AG09309 (cell line): ENCODE results near the gene SRMS.
"Not testable (repeated sequence)": the region's sequence is repeated elsewhere in the genome, so short reads cannot be mapped to it uniquely, and the experiment has no call there.

ENCODE experiments used
- DNase-seq: peaks from one replicate; pipeline ENCODE4 v3.0.0-alpha.2; 2010; ENCODE audit warnings: low read depth
- H3K4me3 ChIP-seq: 2 replicates; pipeline ENCODE4 v1.5.1; 2011; ENCODE audit warnings: mild to moderate bottlenecking, low read depth, low read length, moderate library complexity; ENCODE audit not compliant: control insufficient read depth
- TF ChIP-seq, protein P1 (sequence below): IDR thresholded peaks from 2 replicates; pipeline ENCODE4 v1.5.1; 2011; ENCODE audit warnings: mild to moderate bottlenecking, low read depth, low read length, inconsistent platforms; ENCODE audit not compliant: insufficient read depth, control insufficient read depth; ENCODE audit errors: missing control alignments

Gene SRMS

DNA sequence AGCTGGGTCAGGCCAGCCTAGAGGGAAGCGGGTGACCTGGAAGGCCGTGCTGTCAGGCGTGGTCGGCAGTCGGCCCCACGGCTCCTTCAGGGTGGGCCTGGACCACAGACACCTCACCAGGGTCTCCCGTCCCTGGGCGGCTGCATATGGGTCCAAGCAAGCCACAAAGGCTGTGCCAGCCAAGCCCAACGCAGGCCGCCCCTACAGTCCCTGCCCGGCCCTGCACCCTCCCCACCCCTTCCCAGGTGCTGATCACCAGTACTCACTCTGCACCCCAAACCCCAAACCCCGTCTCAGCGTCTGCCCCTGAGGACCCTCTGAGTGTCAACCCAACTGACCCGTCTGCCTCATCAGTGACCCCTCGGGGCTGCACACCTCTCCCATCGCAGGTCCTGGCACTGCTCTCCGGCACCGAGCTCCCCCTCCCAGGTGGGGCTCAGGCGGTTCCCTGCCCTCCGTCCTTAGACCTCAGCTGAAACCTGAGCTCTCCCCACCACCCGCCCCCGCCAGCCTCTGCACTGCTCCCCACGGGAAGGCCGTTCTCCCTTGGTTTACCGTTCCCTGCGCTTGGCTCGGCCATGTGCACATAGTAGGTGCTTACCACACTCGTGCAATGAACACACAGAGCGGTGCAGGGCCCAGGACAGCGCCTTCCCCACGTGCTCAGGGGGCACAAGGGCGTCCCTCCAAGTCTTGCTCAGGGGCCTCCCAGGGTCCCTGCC, 28.4 kb downstream of the SRMS start:
- DNase-seq: no peak
- TF ChIP-seq, protein P1, sequence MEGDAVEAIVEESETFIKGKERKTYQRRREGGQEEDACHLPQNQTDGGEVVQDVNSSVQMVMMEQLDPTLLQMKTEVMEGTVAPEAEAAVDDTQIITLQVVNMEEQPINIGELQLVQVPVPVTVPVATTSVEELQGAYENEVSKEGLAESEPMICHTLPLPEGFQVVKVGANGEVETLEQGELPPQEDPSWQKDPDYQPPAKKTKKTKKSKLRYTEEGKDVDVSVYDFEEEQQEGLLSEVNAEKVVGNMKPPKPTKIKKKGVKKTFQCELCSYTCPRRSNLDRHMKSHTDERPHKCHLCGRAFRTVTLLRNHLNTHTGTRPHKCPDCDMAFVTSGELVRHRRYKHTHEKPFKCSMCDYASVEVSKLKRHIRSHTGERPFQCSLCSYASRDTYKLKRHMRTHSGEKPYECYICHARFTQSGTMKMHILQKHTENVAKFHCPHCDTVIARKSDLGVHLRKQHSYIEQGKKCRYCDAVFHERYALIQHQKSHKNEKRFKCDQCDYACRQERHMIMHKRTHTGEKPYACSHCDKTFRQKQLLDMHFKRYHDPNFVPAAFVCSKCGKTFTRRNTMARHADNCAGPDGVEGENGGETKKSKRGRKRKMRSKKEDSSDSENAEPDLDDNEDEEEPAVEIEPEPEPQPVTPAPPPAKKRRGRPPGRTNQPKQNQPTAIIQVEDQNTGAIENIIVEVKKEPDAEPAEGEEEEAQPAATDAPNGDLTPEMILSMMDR: no peak
- peak overlapping the region; percentile 76 for H3K4me3 ChIP-seq

DNA sequence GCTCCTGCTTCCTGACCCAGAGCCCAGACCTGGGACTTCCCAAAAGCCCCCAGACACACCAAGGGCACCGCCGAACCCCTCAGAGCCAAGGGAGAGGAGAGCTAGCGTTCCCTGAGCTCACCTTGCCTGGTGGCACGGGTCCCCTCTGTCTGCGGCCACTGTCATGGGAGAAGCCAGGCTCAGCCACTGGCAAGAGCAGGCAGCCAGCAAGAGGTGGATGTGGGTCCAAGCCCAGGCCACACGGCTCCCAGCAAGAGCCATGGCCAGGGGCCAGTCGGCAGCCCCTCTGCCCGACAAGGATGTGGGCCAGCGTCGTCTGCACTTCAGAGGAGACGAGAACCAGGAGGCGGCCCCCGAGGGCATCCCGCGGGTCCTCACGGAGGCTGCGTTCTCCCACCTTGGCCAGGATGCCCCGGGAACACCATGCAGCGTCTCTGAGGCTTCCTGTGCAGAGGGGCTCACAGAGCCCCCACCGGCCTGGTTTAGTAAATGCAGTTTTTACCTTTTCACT, 29.1 kb downstream of the SRMS start:
- DNase-seq: no peak
- no peak overlapping the region for H3K4me3 ChIP-seq
- TF ChIP-seq, protein P1: no peak

DNA sequence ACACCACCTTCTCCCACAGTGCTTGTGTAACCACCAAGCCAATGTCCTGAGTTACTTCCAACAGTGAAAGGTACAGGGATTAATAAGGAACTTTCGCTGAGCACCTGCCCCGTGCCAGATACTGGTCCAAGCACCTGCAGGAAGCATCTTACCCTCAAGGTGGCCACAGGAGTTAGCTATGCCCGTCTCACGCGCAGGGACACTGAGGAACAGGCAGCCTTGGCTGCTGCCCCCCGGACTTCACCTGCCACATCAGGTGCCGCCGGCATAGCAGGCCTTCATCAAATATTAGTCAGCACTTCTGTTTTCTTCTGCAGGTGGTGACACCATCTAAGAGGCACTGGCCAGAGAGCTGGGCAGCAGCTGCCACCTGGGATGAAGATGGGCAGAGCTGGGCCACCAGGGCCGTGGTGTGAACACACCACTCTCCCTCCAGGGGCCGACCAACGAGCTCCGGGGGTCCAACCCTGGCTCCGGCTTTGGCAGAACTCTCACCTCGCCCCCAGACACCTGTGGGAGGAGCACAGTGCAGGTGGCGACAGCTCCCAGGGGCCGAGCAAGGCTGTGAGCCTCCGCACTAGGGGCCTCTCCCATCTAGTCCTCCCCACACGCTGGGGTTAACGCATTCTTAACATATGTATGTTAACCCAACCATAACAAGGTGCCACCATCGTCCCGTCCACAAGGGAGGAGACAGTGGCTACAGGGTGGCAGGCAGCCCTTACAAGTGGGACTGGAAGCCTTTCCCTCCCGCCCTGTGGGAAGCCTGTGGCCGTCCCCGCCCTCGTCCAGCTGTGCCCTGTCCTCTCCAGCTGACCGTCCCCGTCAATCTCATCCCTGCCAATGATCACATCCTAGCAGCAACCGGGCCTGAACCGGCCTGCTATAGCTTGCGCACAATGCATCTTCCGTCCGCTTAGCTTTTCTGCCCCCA, 29.9 kb downstream of the SRMS start:
- TF ChIP-seq, protein P1: no peak
- DNase-seq: no peak
- no peak overlapping the region for H3K4me3 ChIP-seq

DNA sequence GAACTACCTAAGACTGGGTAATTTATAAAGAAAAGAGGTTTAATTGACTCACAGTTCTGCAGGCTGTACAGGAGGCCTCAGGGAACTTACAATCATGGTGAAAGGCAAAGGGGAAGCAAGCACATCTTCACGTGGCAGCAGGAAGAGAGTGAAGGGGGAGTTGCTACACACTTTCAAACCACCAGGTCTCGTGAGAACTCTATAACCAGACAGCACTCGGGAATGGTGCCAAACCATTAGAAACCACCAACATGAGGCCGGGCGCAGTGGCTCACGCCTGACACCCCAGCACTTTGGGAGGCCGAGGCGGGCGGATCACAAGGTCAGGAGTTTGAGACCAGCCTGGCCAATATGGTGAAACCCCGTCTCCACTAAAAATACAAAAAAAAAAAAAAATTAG, 33.0 kb downstream of the SRMS start:
- not testable (repeated sequence) for H3K4me3 ChIP-seq, DNase-seq

DNA sequence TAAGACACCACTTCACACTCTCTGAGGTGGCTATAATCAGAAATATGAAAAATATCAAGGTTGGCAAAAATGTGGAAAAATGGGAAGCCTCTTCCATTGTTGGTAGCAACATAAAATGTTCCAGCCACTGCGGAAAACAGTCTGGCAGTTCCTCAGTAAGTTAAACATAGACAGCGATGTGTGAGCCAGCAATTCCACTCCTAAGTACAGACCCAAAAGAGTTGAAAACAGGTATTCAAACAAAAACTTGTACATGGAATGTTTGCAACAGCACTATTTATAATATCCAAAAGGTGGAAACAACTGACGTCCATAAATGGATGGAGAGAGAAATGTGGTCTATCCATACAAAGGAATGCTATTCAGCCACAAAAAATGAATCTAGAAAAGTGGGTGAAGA, 34.3 kb downstream of the SRMS start:
- TF ChIP-seq, protein P1: no peak
- no peak for DNase-seq
- no peak overlapping the region for H3K4me3 ChIP-seq

DNA sequence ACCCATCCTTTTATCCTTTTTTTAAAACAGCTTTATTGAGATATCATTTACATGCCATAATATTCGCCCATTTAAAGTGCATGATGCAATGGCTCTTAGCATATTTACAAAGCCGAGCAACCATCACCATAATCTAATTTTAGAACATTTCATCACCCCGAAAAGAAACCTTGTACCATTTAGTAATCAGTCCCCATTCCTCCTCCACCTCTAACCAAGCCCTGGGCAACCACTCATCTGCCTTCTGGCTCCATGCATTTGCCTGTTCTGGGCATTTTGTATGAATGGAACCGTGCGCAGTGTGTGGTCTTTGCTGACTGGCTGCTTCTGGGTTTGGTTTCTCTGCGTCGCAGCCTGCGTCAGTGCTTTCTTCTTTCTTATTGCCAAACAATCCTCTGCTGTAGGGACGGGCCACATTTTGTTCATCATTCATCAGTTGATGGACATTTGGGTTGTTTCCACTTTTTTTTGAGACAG, 38.4 kb downstream of the SRMS start:
- DNase-seq: no peak
- TF ChIP-seq, protein P1: no peak
- H3K4me3 ChIP-seq: no peak overlapping the region

DNA sequence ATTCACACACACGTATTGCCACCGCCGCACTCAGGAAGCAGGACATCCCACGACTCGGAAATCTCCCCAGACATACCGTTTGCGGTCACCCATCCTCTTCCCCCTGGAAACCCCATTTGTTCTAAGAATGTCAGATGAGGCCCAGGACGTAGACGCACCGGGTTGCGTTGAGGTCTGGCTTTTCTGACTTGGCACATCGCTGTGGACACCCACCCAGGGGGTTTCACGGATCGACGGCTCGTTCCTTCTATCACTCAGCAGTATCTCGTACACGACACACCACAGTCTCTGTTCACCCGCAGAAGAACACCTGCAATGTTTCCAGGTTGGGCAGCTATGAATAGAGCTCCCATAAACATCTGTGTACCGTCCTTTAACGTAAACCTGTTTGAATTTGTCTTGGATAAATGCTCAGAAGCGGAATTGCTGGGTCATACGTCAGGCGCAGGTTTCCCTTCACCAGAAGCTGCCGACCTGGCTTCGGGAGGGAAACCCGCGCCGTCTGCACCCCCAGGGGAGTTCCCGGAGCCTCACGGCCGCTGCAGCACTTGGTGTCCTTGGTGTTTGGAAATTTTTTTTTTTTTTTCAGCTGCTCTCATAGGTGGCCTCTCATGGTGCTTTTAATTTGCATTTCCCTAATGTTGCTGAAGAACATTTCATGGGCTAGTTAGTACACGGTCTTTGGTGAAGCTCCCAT, 39.3 kb downstream of the SRMS start:
- TF ChIP-seq, protein P1: no peak
- no peak for DNase-seq
- no peak overlapping the region for H3K4me3 ChIP-seq
